Erythroblast (primary cell): ENCODE results near the gene UGGT1.

Experiments
- GATA1 ChIP-seq: IDR thresholded peaks from 2 replicates; pipeline ENCODE4 v1.6.1; 2011; ENCODE audit warnings: low read depth, mild to moderate bottlenecking, control low read depth, low read length, moderate library complexity
- POLR2A ChIP-seq: IDR thresholded peaks from 2 replicates; pipeline ENCODE4 v1.6.1; 2011; ENCODE audit warnings: mild to moderate bottlenecking, low read length

DNA sequence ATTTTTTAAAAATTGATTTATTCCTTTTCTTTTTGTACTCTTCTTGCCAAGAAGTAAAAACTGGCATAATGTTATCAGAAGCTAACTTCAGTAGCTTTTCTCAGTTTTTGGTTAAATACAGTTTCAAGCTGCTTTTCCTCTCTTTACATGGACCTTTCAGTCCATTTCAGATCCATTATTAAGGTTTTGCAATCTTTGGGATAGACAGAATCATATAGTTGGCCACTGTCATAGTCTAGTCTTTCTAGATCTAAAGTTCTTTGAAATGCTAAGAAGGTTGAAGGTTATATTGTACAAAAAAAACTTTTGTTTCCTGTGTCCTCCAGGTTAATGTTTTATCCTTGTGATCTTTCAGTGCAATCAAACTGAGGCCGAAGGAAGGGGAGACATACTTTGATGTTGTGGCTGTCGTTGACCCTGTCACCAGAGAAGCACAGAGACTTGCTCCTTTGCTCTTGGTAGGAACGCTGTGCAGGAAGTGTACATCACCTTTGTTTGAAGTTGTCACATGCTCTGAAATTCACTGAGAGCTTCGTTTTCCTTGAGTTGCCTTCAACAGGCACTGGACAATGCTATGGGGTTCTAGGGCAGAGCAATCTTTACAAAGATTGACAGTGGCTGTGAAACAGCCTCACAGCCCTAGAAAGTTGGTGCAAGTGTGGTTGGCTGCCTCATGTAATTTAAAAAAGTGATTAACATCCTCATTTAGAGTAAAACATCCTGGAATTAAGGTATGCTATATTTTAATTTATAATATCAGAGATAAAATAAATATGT lies 79.1 kb downstream of the UGGT1 start:
- TF ChIP-seq POLR2A = no peak
- TF ChIP-seq GATA1 = no peak
